Astrocyte of the spinal cord (primary cell): ENCODE results near the gene ITGAV.

Source experiments
- DNase-seq: peaks from one replicate; pipeline ENCODE4 v3.0.0; 2011; ENCODE audit warnings: low read depth, low spot score
- H3K4me3 ChIP-seq: 2 replicates; pipeline ENCODE4 v1.5.1; 2011; ENCODE audit warnings: low read depth, mild to moderate bottlenecking, low read length, moderate library complexity
- in situ Hi-C: cut with HindIII; loops from 2 replicates; pipeline ENCODE4 v1.10.0; 2017; ENCODE audit warnings: low sequenced_read_pairs
- TF ChIP-seq, protein P1 (sequence below): IDR thresholded peaks from 2 replicates; pipeline ENCODE4 v1.5.1; 2012; ENCODE audit warnings: low read depth, mild to moderate bottlenecking, low read length, inconsistent platforms

ITGAV gene

DNA sequence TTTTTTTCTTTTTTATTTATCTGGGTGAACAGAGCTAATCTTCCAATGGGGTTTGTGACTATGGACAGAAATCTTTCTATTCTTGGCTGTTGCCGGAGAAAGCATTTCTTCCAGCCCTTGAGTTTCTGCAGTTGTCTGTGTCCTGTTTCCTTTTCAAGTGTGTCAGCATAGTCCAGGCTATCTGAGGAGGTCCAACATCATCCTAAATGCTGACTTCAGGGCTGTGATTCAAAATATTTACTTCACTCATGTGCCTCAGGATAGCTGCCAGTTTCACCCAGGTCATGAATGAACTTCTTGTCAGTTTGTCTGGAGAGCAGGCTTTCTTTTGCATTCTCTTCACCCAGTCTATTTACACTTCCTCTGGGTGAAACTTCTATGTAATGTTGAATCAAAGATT, 27.9 kb downstream of the ITGAV start:
- in situ Hi-C loops: no loop called here
- no peak for DNase-seq
- TF ChIP-seq, protein P1, sequence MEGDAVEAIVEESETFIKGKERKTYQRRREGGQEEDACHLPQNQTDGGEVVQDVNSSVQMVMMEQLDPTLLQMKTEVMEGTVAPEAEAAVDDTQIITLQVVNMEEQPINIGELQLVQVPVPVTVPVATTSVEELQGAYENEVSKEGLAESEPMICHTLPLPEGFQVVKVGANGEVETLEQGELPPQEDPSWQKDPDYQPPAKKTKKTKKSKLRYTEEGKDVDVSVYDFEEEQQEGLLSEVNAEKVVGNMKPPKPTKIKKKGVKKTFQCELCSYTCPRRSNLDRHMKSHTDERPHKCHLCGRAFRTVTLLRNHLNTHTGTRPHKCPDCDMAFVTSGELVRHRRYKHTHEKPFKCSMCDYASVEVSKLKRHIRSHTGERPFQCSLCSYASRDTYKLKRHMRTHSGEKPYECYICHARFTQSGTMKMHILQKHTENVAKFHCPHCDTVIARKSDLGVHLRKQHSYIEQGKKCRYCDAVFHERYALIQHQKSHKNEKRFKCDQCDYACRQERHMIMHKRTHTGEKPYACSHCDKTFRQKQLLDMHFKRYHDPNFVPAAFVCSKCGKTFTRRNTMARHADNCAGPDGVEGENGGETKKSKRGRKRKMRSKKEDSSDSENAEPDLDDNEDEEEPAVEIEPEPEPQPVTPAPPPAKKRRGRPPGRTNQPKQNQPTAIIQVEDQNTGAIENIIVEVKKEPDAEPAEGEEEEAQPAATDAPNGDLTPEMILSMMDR: no peak
- no peak overlapping the region for H3K4me3 ChIP-seq

DNA sequence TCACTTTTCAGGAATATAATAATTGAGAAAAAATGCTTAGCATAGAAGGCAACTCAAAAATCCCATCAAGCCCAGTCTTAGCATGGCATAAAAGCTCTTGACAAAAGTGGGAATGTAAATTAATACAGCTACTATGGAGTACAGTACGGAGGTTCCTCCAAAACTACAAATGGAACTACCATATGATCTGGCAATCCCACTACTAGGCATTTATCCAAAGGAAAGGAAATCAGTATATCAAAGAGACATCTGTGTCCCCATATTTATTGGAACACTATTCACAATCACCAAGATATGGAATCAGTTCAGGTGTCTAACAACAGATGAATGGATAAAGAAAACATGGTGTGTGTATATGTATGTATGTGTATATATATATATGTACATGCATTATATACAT, 28.8 kb downstream of the ITGAV start:
- TF ChIP-seq, protein P1: no peak
- in situ Hi-C loops: no loop called here
- DNase-seq: no peak
- H3K4me3 ChIP-seq: no peak overlapping the region

DNA sequence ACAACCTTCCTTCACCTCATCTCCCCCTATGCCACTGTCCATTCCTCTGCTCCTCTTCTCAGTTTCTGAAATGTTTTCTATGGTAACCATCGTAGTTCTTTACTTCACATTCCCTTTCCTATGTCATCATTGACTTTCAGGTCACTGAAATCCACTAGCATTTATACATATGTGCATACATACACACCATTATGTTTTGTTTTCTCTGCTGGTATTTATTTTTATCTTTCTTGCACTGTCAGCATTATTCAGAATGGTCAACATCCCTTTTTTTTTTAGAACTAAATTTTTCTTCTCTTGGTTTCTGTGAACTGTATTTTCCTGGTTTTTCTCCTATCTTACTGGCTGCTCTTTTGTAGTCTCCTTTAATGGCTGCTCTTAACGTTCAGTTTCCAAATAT, 33.2 kb downstream of the ITGAV start:
- in situ Hi-C loops: no loop called here
- TF ChIP-seq, protein P1: no peak
- H3K4me3 ChIP-seq: no peak overlapping the region
- no peak for DNase-seq

DNA sequence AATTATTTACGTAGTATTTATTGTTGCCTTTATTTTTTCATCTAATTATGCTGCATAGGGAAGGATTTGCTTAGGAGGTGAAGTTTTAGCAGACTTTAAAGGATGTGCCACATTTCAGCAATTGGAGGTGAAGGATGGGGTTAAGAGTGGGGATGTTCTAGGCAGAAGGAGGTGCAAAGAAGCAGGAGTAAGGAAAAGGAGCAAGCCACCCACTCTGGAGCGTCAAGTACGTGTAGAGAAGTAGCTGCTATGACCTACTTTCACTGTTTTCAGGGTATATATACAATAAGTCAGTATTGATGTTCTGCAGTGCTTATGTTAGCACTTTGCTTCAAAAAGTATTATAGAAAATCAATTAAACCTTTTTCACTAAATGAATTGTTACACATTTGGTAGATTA, 34.4 kb downstream of the ITGAV start:
- TF ChIP-seq, protein P1: no peak
- in situ Hi-C loops: no loop called here
- no peak overlapping the region for H3K4me3 ChIP-seq
- no peak for DNase-seq

DNA sequence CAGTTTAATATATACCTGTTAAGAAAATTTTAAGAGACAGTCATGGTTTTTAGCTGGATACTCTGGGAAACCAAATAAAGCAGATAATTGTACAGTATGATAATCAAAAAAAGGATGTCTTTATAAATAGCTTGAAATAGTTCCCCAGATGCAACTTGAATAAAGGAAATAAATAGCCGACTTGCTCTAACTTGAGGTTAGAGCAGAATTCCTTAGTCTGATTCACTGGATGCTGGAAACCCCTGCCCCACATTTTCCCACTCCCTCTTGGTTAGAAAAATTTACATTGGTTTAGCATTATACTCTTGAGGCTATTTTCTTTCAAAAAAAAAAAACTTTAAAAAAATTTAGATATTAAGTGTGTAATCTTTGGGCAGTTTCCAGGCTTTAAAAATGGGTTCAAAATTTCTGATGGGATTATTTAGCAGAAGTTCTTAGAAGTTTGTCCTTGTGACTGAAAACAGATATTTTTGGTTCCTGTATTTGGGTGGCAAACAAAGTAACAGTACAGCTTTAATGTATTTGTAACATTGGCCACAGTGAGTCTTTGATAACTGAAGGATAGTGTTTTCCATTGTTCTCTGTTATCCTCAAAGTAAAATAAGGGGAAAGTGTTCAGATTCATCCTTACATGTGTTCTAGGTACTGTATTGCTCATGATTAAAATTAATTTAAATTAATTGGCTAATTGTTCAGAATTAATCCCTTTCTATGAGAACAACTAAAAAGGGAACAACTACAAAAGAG, 39.6 kb downstream of the ITGAV start:
- in situ Hi-C loops: no loop called here
- peak; percentile 36 for DNase-seq

DNA sequence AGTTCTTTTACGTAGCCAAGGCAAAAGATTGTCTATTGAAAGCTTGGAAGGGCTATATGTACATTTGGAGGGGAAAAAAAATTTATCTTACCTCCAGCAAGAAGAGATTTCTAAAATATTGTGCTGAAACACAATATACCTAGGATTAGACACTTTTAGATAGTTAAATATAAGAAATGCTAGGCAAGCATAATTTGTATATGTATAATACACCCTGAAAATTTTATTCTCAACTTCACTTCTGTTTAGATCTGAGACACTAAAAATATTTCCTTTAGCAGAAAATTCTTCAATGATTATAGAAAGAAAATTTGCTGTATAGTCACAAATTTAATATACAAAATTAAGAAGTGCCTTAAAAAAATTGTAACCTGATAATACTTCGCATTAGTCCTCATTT, 42.6 kb downstream of the ITGAV start:
- DNase-seq: no peak
- in situ Hi-C loops: no loop called here
- H3K4me3 ChIP-seq: no peak overlapping the region
- TF ChIP-seq, protein P1: no peak

More for the DNA sequence above, 39.6 kb downstream of the ITGAV start:
- no peak overlapping the region for H3K4me3 ChIP-seq
- TF ChIP-seq, protein P1: no peak
